Fibroblast of skin of left quadriceps (primary cell): ENCODE data around the gene GOLGA6L2.
"Not testable (repeated sequence)": the region's sequence is repeated elsewhere in the genome, so short reads cannot be mapped to it uniquely, and the experiment has no call there.

Experiments
- DNase-seq, 2 experiments: peaks; one replicate each; pipeline ENCODE4 v3.0.0-alpha.2; 2013; ENCODE audit warnings: low read depth in 2 of 2

GOLGA6L2 gene

GRCh38 chr15:23425327-23425726 lies 21.7 kb downstream of the GOLGA6L2 start:
- DNase-seq = not testable (repeated sequence)

DNA sequence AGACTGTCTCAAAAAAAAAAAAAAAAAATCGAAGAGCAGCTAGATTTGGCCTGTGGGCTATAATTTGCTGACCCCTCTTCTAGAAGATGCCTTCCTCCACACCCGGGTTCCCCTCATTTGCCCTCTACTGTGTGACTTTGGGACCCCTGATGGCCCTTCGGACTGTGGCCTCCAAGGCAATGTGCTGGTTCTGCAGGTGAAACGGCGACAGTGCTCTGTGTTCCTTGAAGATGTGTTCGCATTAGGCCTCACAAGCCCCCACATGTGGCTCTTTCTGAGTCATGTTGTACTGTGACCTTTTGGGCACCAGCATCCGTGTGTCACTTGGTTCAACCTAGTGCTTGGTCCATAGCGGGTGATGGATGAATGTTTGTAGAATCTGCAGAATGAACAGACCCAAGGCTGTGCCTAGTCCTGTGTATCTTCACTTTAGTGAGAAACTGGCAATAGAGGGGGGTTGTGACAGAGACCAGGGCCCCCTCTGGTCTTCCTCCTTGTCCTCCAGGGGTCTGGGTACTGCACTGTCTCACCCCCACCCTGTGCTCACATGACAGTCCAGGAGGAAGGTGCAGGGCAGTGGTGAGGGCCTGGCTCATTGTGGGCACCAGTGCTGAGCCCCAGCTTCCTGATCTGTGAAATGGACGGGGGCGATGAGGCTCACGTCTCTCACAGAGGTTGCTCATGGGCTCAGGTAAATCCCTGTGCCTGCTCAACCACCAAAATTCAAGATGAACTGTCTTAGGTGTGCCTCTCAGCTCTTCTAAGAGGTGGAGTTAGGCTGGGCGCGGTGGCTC lies 22.7 kb downstream of the GOLGA6L2 start:
- DNase-seq = no peak

GRCh38 chr15:23422946-23423708 lies 23.9 kb downstream of the GOLGA6L2 start:
- DNase-seq = no peak

DNA sequence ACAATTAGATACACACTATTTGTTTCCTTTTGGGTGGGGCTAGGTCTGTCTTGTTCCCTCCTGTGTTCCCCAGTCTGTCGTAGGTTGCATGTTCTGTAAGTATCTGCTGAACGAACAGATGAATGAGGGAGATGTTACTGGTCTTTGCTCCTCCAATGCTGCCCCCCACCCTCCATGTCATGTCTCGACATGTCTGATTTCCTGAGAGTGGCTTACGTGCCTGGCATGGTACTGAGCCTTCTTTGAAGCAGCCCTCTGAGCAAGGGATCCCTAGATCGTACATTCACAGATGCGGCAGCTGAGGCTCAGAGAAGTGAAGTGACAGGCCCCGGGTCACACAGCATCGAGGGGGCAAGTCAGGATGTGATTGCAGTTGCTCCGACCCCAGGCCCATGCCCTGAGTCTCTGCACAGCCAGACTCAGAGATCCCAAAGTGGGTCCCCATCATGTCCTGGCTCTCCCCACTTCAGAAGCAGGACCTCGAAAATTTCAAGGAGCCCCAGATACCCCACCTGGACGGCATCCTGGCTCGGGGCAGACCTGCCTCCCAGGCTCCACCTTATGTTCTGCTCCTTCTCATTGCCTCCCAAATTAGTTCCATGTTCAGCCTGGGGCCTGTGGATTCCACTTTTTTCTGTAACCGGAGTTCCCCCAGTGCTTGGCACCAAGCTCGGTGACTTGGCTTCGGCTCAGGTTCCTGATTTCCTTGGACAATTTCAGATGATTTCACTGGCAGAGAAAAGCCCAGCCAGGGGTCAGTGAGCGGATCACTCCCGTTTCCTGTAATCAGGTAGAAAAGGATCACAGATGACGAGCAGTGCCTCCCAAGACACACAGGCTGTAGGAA lies 24.7 kb downstream of the GOLGA6L2 start:
- DNase-seq = no peak

DNA sequence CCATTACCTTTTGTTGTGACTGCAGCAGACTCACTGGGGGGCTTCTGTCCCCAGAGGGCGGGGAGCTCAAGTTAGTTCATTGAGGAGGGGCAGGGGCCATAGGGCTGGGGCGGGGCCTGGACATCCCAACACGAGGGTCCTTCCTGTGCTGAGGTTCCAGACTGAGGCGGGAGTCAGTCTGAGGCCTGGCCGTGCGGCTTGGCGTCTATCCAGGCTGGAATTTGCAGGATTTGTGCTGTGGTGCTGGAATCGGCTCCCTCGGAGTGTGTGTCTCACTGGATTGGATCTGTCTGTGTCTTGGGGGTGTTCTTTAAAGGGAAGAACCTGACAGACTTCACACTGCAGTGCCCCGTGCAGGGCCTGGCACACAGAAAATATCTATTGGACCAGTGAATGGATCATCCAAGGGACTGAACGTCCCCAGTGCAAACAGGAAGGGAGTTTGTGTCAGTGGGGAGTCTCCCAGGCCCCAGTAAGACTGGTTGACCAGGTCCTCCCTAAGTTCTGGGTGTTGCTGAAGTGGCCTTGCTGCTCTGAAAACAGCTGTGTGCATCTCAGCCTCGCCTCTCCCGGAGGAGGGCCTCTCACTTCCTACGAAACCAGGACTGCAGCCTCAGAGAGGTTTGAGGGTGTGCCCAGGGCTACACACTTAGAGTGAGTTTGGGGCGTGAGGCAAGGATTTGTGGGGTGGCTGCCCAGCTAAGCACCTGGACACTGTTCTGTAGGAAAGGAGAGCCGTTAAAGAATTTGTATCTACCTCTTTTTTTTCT lies 26.1 kb downstream of the GOLGA6L2 start:
- DNase-seq = no peak

DNA sequence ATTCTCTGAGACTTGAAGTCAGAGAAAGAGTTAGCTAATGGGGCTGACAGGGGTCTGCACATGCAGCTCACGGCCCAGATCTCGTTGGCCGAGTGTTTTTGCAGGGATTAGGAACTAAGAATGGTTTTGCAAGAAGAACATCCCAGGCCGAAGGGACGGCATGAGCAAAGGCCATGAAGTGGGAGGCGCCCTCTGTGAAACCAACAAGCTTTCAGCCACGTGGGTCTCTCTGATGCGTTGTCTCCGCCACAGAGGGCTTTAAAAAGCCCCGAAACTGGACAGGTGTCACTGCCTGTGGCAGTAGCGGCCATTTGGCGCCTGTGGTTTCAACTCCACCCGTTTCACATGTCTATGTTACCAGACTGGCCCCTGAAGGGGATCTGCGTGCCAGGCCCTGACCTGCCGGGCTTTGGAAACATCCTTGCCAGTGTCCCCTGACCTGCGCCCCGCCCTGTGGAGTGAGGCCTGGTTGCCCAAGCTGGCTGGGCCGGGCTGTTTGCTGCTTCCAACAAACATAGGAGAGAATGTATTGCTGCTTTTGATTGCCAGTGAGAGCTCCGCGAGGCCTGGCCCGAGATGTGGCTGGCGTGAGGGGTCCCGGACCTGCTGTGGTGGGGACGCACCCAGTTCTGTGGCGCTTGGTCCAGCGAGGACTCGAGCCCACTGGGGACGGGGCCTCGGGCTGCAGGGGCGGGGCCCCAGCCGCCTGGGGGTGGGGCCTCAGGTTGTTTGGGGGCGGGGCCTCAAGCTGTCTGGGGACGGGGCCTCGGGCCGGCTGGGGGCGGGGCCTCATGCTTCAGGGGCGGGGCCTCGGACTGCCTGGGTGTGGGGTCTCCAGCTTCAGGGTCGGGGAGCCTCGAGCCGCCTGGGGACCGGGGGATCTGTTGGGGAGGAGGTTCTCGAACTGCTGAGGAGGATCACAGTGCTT lies 30.4 kb downstream of the GOLGA6L2 start:
- no peak for DNase-seq

DNA sequence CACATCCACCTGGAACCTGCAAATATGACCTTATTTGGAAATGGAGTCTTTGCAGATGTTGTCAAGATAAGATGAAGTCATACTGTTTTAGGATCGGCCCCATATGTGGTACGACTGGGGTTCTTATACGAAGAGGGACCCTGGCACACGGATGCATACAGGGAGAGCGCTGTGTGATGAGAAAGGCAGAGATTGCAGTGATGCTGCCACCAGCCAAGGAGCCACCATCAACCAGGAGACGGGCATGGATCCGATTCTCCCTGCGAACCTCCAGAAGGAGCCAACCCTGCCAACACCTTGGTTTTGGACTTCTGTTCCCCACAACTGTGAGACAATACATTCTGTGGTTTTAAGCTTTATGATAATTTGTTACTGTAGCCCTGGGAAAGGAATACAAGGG lies 31.2 kb downstream of the GOLGA6L2 start:
- DNase-seq = not testable (repeated sequence)

DNA sequence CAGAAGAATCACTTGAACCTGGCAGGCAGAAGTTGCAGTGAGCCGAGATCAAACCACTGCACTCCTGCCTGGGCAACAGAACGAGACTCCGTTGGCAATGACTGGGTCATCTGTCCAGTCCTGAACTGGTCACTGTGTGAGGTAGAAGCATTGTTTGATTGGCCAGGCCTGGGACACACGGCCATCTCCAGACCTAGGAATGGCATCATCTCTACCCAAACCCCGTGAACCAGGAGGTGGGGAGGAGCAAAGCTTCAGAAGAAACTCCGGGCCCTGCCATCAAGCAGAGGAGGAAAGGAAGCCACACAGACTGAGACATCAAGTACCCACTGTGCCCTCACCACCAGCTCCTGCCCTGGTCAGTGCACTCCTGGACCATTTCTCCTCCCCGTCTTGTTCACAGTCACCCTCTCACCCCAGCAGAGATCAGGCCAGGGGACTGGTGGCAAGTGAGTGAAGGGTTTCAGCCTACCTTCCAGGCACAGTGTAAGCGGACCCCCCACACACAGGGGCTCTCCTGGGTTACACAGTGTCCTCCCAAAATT lies 31.6 kb downstream of the GOLGA6L2 start:
- DNase-seq = no peak

DNA sequence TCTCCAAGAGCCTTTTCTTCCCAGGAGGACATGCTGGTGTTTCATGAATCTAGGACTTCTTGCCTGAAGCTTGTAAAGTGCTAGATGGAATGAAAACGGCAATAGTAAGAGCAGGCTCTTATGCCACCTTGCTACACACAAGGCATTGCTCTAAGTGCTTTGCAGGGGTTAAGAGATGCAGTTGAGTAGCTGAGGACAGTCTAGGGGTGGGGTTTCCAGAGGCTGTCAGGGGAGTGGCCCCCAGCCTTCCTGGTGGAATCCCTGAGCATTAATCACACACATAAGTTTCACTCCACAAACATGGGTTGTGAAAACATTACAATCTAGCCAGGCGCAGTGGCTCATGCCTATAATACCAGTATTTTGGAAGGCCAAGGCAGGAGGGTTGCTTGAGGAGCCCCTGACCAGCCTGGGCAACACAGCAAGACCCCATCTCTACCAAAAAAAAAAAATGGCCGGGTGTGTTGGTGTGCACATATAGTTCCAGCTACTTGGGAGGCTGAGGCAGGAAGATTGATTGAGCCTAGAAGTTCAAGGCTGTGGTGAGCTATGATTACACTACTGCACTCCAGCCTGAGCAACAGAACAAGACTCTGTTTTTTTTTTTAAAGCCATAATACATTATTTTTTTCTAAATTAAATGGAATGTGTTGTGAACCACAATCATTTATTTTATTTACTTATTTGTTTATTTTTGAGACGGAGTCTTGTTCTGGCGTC lies 34.0 kb downstream of the GOLGA6L2 start:
- not testable (repeated sequence) for DNase-seq

GRCh38 chr15:23411841-23412240 lies 35.2 kb downstream of the GOLGA6L2 start:
- DNase-seq = no peak

DNA sequence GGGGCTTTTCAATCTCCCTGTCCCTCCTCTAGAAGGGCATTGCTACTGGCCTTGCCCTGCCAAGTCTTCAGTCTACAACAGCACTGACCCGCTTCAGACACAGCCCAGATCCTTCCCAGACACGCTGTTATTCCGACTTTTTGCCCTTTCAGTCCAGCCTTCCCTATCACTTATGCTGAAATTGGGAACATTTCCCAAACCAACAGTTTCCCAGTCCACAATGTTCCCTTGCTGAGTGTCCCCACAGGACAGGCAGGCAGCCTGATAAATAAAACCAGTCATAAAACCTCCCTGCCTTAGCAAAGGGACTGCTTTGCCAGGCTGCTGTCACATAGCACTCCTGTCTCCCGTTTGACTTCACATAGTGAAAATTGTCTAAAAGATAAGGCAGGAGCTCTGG lies 43.5 kb downstream of the GOLGA6L2 start:
- no peak for DNase-seq

DNA sequence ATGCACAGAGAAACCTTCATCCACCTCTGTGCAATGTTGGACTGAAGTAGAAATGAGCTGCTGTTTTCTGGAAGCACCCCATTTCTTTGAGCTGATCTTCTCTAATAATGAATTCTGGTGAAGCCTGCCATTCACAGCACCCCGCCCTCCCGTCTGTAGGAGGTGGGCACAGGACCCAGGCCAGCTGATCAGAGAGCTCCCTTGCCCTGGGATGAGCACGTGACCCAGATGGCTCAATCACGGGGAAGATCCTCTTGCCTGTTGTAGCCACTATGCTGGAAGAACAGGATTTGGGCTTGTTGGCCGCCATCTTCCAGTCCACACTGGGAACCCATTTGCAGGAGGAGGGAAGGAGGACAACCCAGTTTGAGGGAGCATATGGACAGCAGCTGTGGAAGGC lies 44.5 kb downstream of the GOLGA6L2 start:
- no peak for DNase-seq

GRCh38 chr15:23402140-23402539 lies 44.9 kb downstream of the GOLGA6L2 start:
- DNase-seq = no peak

DNA sequence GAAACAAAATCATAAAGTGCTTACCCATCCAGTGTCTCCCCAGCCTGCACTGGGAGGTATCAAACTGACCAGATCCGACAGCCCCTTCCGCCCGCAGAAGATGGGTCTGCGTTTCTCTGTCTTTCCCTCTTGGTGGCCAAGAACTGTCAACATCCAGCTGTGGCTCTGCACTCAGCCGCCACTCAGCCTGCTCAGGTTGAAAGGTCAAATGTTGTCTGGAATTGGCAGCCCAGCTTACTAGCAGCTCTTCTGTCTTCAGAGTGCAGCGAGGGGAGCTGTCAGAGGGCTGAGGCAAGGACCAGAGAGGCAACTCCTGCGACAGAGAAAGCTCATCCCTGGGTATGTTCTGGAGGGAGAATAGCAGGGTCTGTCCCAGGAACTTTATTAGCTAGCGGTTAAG lies 45.4 kb downstream of the GOLGA6L2 start:
- no peak for DNase-seq

DNA sequence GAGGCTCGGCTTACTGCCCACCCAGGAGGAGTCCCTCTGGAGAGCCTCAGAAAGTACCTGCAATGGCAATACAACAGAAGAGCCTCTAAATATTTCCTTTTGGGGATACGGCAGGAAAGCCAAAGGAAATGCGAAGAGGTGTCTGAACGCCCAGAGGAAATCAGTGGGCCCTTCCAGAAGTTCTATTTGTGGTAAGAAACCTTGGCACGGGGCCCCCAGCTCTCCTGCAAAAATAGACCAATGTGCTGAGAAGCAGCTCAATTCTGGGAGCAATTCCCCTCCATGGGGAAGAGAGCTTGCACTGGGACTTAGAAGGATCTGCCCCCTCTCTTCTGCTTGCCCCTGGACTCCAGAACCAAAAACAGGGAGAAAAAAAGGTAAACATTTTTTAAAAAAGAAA lies 47.8 kb downstream of the GOLGA6L2 start:
- not testable (repeated sequence) for DNase-seq

- DNase-seq = not testable (repeated sequence)
Measured at GRCh38 chr15:23398357-23398756, 48.7 kb downstream of the GOLGA6L2 start.

GRCh38 chr15:23397779-23398178 lies 49.3 kb downstream of the GOLGA6L2 start:
- DNase-seq = no peak

DNA sequence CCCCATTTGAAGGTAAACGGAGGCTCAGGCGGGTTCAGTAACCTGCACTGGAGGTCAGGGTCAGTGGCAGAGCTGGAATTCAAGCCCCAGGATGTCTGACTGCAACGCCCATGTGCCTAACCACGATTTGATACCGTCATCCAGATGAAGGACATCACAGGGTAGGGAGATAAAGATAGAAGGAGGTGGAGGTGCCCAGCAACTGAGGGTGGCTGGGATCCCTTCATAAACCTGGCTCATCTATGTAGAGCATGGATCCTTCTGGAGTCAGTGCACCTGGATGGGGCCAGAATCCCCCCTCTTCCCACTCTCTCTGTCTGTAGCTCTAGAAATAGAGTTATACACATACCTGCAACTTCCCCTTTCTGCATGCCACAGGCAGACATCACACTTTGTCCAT lies 51.2 kb downstream of the GOLGA6L2 start:
- DNase-seq = no peak

DNA sequence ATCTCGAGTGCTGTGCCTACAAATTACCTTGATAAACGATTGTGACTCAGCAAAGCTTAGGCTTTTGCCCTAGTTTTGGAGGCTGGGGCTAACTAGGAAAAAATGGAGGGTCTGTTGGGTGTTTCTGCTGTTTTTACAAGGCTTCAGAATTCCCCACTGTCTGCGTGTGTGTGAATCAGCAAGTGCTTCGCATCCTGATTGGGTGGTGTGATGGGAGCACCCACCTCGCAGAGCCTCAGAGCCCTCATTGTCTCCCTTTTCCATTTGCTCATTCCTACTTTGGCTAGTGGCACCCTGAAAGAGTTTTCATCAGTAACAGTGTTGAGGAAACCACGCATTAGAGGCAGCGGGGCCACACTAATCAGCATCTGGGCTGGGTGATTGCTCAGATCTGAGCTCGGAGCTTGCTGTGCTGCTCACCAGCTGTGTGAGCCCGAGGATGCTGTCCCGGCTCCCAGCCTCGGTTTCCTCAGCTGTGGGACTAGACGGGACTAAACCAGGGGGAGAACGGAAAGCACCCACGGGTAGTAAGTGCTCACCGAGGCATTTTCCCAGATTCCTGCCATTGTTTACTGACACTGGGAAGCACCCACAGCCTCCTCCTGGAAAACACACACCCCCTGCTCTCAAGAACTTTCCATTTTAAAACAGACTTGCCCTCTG lies 51.9 kb downstream of the GOLGA6L2 start:
- no peak for DNase-seq
